Glomerular visceral epithelial cell (primary cell): ENCODE results near the gene IRF3.

ENCODE experiments used
- DNase-seq: peaks from one replicate; pipeline ENCODE4 v3.0.0-alpha.2; 2016; ENCODE audit errors: extremely low spot score

Gene IRF3, protein sequence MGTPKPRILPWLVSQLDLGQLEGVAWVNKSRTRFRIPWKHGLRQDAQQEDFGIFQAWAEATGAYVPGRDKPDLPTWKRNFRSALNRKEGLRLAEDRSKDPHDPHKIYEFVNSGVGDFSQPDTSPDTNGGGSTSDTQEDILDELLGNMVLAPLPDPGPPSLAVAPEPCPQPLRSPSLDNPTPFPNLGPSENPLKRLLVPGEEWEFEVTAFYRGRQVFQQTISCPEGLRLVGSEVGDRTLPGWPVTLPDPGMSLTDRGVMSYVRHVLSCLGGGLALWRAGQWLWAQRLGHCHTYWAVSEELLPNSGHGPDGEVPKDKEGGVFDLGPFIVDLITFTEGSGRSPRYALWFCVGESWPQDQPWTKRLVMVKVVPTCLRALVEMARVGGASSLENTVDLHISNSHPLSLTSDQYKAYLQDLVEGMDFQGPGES

DNA sequence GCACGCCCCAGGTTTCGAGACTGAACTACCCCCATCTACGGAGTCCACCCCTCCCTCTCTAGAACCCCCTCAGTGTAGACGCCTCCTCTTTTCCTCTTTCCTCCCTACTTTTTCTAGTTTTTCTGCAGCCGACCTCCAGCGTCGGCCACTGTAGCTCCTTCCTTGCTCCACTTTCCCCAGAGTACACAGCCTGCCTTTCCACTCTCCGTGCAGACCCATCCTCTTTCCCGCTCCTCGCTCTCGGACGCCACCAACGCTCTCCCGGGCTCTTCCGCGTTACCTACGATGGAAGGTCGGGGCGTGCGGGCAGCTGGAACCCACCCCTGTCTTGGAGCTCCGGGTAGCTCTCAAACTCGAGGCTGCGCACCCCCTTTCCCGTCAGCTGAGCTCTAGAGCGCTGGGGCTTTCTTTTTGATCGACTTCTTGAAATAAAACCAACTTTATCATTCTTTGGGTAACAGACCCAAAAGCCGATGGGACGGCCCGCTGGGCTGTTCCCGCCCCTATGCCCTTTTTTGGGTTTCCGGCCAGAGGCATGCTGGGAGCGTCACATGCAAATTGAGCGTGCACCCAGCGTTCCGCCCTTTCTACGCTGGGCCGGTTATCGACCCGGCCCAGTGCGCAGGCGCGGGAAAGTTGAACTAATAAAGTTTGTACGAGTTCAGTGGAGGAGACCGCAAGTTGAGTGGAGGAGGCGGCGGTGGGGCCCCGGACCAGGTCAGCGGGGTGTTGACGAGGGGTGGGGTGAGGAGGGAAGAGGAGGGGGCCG, at the start of gene IRF3, which contains the start of gene BCL2L12:
Gene IRF3 (minus strand): TSS at position 507 of the 769 bp plus-strand sequence. CDS start 1,019 bp downstream, outside the sequence.
Gene BCL2L12 (plus strand): TSS at position 583 of the 769 bp plus-strand sequence. CDS start 760 bp downstream, outside the sequence.
- DNase-seq, result peak; percentile 98

DNA sequence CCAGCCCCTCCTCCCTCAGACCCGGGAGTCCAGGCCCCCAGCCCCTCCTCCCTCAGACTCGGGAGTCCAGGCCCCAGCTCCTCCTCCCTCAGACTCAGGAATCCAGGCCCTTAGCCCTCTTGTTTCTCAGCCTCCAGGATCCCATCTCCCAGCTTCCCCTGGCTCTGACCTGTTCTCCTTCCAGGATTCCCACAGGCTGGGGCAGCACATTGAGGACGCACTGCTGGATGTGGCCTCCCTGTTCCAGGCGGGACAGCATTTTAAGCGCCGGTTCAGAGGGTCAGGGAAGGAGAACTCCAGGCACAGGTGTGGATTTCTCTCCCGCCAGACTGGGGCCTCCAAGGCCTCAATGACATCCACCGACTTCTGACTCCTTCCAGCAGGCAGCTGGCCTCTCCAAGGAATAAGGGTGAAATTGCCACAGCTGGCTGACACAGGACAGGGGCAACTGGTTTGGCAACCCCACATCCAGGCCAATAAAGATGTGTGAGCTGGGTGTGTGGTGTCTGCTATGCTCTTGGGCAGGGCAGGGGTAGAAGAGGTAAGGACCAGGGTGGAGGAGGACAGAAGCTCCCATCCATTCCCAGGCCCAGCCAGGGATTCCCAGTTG, 47.7 kb upstream of the IRF3 start:
- no peak for DNase-seq

DNA sequence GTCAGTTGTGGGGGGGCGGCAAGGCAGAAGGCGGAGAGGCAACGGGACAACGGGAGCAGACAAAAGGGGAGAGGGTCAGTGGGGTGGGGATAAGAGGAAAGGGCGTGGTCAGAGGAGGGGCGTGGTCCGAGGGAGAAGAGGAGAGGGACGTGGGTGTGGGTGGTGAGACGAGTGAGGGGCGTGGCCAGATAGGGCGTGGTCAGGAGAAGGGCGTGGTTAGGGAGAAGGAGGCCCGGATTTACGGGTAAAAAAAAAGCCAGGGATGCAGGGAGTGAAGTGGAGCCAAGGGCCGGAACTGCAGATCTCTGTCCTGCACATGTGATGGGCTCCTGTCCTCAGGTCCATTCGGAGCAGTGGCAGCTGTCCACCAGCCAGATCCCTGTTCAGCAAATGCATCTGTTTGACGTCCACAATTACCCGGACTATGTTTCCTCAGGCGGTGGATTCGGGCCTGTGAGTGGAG, 46.8 kb upstream of the IRF3 start:
- no peak for DNase-seq

DNA sequence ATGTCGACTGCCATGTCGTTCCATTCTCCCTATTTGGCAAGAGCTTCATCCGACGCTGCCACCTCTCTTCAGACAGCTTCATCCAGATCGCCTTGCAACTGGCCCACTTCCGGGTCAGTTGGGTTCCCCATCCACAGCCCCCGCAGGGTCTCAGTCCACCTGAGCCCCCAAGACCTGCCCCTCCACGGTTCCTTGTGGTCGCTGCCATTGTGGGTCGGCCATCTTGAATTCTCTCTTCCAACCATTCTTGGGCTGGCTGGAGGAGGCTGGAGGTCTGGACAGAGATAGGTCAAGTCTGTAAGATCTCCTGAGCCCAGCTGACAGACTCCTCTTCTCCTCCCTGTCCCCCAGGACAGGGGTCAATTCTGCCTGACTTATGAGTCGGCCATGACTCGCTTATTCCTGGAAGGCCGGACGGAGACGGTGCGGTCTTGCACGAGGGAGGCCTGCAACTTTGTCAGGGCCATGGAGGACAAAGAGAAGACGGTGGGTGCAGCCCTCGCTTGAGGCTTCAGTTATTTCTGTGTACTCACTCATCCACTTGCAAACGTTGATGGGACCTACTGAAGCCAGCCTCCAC, 44.8 kb upstream of the IRF3 start:
- peak; percentile 50 for DNase-seq

DNA sequence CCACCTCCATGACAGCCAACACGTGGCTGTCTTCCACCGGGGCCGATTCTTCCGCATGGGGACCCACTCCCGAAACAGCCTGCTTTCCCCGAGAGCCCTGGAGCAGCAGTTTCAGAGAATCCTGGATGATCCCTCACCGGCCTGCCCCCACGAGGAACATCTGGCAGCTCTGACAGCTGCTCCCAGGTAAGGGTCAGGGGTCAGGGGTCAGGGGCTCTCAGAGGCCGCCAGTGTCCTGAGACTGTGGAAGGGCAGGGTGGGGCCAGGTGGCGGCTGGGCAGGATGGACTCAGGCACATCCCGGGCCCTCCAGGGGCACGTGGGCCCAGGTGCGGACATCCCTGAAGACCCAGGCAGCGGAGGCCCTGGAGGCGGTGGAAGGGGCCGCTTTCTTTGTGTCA, 40.3 kb upstream of the IRF3 start:
- no peak for DNase-seq

DNA sequence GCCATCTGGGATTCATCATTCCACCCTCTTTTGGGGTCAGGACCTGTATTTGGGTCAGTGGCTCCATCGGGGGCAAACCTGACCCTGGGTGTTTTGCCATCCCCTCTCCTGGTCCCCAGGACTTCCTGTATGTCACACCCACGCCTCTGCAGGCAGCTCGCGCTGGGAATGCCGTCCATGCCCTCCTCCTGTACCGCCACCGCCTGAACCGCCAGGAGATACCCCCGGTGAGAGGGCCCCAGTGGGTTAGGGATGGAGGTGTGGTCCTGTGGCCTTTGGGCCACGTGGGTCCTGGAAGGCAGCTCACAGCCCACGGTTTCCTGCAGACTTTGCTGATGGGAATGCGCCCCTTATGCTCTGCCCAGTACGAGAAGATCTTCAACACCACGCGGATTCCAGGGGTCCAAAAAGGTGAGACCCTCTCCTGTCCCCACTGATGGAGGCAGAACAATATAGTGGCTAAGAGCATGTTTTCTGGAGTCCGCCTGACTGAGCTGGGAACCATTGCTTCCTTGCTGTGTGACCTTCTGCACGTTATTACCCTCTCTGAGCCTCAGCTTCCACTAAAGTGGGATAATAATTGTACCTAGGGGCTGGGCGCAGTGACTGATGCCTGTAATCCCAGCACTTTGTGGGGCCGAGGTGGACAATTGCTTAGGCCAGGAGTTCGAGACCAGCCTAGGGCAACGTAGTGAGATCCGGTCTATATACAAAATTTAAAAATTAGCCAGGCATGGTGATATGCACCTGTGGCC, 39.4 kb upstream of the IRF3 start:
- DNase-seq, result no peak

DNA sequence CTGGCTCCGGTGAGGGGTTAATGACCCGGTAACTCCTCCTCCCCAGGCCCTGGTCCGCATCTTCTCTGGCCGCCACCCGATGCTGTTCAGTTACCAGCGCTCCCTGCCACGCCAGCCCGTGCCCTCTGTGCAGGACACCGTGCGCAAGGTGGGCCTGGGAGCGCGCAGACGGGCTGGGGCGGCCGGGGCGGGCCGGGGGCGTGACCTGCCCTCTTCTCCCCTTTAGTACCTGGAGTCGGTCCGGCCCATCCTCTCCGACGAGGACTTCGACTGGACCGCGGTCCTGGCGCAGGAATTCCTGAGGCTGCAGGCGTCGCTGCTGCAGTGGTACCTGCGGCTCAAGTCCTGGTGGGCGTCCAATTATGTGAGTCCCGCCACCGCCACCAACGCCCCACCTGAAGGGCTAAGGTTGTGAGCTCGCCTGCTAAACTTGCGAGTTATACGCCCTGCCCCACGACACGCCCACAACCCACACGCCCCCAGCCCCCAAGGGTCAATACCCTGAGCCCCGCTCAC, 35.7 kb upstream of the IRF3 start:
- DNase-seq, result no peak

DNA sequence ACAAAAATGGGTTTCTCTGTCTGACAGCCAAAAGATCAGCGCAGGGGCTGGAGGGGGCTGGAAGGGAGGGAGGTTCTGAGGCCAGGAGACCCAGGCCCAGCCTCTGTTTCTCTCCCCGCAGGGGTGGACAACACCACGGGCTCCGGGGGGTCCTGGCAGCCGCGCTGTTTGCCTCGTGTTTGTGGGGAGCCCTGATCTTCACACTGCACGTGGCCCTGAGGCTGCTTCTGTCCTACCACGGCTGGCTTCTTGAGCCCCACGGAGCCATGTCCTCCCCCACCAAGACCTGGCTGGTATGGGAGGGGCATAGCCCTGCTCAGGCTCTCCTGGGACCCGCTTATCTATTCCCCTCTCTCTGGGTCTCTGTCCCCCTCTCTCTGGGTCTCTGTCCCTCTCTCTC, 34.9 kb upstream of the IRF3 start:
- no peak for DNase-seq

DNA sequence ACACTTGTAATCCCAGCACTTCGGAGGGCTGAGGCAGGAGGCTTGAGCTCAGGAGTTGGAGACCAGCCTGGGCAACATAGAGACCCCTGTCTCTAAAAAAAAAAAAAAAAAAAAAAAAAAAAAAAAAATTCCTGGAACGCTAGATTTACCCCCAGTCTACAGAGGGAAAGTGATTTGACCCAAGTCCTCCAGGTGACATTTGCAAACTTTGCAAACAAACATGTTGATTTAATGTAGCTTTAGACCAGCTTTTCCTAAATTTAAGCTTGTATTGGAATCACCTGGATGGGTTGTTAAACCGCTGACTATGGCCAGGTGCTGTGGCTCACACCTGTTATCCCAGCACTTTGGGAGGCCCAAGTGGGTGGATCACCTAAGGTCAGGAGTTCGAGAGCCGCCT, 33.7 kb upstream of the IRF3 start:
- no peak for DNase-seq

DNA sequence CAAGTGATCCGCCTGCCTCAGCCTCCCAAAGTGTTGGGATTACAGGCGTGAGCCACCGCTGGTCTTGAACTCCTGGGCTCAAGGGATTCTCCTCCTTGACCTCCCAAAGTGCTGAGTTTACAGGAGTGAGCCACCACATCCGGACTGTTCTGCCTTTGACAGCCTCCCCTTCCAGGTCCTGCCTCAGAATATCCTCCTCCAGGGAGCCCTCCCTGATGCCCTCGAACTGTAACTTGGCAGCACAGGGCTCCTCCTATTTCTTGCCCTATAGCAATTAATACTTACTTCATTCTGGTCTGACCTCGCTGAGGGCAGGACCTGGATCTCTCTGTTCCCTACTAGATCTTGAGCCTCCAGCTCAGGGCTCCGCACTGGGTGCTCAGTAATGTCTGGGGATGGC, 31.2 kb upstream of the IRF3 start:
- DNase-seq, result no peak

DNA sequence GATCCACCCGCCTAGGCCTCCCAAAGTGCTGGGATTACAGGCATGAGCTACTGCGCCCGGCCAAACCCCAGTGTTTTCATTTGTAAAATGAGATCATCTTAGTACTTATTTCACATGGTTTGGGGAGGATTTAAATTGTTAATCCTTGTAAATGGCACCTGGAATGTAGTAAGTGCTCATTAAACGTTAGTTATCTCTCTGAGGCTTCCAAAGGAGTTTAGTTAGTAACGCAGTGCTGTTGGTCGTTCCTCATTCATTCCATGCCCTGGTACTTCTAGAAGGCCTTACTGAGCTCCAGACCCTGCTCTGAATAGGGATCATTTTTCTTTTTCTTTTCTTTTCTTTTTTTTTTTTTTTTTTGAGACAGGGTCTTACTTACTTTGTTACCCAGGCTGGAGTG, 30.5 kb upstream of the IRF3 start:
- no peak for DNase-seq

DNA sequence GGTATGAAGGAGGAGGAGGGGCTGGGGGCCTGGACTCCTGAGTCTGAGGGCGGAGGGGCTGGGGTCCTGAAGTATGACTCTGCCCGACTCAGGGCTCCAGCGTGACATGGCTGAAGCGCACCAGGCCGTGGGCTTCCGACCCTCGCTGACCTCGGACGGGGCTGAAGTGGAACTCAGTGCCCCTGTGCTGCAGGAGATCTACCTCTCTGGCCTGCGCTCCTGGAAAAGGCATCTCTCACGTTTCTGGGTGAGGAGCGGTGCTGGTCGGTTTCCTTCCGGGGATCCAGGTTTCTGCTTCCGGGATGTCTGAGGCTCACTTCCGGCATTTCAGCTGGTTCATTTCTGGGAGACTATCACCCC, 26.5 kb upstream of the IRF3 start:
- DNase-seq, result no peak

DNA sequence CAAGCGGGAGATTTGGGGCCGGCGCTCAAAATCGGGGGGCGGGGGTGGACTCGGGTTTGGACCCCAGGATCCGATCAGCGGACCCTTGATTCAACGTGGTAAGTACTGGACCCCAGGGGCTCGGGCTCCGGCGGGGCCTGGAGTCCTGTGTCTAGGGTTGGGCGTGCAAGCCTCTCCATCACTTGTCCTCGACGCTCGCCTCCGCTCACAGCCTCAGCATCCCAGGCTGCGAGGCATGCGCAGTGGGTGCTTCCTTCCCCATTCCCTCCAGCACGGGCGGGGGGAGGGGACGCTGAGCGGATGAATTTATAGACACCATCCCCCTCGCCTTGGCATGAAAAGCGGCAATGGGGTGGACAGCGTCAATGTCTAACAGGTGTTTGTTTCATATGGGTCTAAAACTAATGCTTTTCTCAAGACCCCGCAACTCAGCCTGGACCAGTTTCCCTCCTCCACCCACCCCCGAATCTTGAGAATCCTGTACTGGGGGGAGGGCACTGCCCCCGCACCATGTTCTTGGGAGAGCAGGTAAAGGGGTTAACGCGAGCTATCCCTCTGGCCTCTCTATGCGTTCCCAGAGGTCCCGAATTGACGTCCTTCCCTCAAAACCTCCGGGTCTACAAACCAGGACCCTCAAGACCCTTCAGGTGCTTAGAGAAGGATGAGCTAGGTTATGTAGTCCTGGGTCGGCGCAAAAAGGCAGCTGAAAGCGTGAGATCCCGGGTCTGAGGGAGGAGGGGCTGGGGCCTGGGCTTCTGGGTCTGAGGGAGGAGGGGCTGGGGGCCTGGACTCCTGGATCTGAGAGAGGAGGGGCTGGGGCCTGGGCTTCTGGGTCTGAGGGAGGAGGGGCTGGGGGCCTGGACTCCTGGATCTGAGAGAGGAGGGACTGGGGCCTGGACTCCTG, 25.8 kb upstream of the IRF3 start:
- no peak for DNase-seq

DNA sequence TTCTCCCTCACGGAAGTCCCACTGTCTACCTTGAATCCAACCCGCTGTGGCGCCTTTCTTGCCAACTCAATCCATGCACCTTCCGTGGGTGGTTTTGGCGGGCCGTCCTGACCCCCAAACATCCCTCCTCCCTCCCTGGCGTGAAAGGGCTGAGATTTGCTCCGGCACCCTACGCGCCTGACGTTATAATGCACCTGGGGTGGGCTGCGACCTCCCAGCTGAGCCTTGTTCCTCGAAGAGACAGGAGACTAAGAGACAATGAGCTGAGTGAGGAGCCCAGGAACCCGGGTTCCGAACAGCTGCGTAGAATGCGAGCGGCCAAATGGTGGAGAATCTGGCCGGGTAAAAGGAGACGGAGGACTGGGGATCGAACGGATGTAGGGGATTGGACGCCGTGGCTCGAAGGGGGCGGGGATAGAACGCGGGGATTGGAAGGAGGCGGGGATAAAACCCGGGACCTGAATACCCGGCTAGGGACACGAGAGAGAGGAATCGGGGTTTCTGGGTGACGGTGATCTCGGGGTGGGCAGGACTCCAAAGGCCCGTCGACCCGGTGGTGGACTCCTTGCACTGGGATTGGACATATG, 25.1 kb upstream of the IRF3 start, which contains the start of gene CPT1C:
Gene CPT1C (plus strand): TSS at position 461 of the 587 bp plus-strand sequence. CDS start 1,137 bp downstream, outside the sequence.
- no peak for DNase-seq

DNA sequence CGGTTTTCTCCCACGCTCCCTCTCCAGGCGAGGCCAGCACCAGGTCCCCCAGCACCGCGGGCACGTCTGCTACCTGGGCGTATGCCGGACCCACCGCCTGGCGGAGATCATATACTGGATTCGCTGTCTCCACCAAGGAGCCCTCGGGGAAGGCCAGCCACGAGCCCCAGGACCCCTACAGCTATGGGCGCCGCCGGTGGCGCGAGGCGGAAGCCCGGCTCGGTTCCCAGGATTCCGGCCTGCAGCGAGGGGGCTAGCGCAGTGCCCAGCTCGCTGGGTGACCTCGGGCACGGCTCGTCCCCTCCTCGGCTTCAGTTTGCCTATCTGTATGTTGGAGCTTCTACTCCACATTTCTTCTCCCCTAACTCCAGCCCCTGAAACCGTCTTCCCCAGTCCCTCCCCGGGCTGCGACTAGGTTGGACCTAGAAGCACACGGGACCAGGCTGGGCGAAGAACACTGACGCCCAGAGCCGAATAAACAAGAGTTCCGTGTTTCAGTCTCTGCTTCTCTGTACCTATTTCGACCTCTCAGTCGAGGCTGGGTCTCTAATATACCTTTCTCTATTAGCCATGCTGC, 24.5 kb upstream of the IRF3 start:
- no peak for DNase-seq

DNA sequence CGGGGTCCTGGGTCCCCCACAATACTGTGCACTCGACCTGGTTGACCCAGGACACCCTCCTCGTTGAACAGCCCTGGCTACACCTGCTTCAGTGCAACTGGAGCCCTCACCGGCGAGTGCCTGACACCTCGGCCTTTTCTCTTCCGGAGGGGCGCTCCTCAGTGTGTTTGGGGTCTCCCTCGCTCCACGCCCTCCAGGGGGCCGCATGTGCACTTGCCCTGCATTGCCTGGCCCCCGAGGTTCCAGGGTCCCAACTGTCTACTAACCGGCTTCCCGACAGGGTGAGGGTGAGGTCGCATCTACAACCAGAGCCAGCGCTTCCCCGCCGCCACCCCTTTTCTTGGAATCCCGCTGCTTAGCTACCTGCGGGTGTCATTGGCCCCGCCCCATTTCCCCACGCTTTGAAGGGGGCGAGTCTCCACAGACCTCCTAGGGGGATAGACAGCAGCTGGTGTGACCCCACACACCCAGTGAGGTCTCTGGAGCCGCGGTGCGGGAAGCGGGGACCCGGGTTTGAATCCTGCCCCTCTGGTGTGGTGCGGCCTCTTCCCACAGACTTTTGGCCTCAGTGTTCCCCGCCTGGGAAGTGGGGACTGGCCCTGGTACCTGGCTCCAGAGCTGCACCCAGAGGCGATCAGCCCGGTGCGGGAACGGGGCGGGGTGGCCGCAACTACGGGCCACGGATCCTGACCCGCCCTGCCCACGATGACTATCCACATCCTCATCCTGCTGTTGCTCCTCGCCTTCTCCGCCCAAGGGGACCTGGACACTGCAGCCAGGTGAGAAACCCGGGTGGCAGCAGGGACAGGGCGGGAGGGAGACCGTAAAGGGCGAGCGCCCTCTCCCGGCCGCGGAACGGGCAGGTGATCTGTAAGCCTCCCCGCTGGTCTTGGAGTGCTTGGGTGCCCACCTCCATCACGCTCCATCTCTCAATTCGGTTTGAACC, 23.7 kb upstream of the IRF3 start, which contains the start of gene ADM5:
Gene ADM5 (plus strand): TSS at position 462 of the 946 bp plus-strand sequence. CDS start 244 bp downstream, at position 706.
- DNase-seq, result no peak

DNA sequence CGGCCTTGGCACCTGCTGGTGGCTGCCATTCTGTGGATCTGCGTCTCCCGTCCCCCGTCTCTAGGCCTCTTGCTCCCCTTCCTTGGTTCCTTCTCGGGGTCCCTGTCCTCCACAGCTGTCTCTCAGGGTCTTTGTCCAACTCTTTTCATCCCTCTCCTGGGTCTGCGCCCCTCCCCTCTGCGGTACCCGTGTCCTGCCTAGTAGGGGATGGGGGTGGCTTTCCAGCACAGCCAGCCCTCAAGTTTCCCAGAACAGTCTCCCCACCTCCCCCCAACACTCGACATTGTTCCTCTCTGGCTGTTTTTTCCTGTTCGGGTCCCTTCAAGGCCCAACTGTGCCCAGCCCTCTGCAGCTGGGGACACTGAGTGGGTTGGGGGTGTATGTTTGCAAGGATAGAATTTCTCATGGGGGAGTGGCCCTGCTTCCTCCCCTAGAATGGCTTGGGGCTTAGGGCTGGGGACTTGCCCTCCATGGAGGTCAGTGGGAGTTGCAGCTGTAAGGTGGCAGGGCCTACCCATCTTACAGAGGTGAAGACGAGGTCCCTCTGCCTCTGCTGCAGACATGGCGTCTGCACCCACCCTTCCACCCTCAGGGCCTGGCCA, 23.0 kb upstream of the IRF3 start:
- no peak for DNase-seq
